Posterior cingulate gyrus (tissue), 11 donors: Measurements from ENCODE around the gene COL16A1.
A peak's percentile ranks its signal among the peaks of the same experiment; 100 is the strongest.

Source experiments
- DNase-seq, 10 donors: peaks; one replicate each; pipeline versions ENCODE4 v3.0.0 to v3.0.0-alpha.2; 2020 to 2021; ENCODE audit warnings: mixed read lengths in 3 of 10
- intact Hi-C: fragments of 100-400 bp; cut with DNase I; formaldehyde crosslinking; loops from one replicate; pipeline ENCODE4 v1.15.1; 2023

Gene COL16A1

GRCh38 chr1:31690921-31691320 lies 12.9 kb downstream of the COL16A1 start:
- intact Hi-C loops = no loop called here
- DNase-seq = no peak

GRCh38 chr1:31689854-31690253 lies 14.0 kb downstream of the COL16A1 start:
- no peak for DNase-seq
- intact Hi-C loops = no loop called here

- intact Hi-C loops = no loop called here
- DNase-seq = no peak
These were observed 14.4 kb downstream of the COL16A1 start for GRCh38 chr1:31689379-31689778.

GRCh38 chr1:31688233-31688918 lies 15.4 kb downstream of the COL16A1 start:
- intact Hi-C loops = no loop called here

GRCh38 chr1:31687601-31688000 lies 16.2 kb downstream of the COL16A1 start:
- no peak for DNase-seq
- intact Hi-C loops = no loop called here

More at GRCh38 chr1:31688233-31688918, 15.4 kb downstream of the COL16A1 start:
- no peak for DNase-seq

GRCh38 chr1:31685795-31686194 lies 18.0 kb downstream of the COL16A1 start:
- intact Hi-C loops = no loop called here
- DNase-seq = no peak

GRCh38 chr1:31683997-31684396 lies 19.8 kb downstream of the COL16A1 start:
- no peak for DNase-seq
- intact Hi-C loops = no loop called here

- no peak for DNase-seq
- intact Hi-C loops = no loop called here
These were observed 22.4 kb downstream of the COL16A1 start for GRCh38 chr1:31681415-31681814.

GRCh38 chr1:31679676-31680230 lies 24.1 kb downstream of the COL16A1 start:
- intact Hi-C loops = loop anchor here (2.0 kb wide), 1 partner anchor 49 kb away; no protein-coding TSS in a partner anchor
- DNase-seq = no peak

GRCh38 chr1:31679091-31679490 lies 24.7 kb downstream of the COL16A1 start:
- intact Hi-C loops = loop anchor here (2.0 kb wide), 1 partner anchor 48 kb away; no protein-coding TSS in a partner anchor
- no peak for DNase-seq

- intact Hi-C loops = loop anchor here (2.0 kb wide), 1 partner anchor 48 kb away; no protein-coding TSS in a partner anchor
These were observed 25.1 kb downstream of the COL16A1 start for GRCh38 chr1:31678681-31679080.

GRCh38 chr1:31677949-31678348 lies 25.9 kb downstream of the COL16A1 start:
- no peak for DNase-seq
- intact Hi-C loops = loop anchor here (2.0 kb wide), 1 partner anchor 47 kb away; no protein-coding TSS in a partner anchor

More at GRCh38 chr1:31678681-31679080, 25.1 kb downstream of the COL16A1 start:
- no peak for DNase-seq

- intact Hi-C loops = no loop called here
- no peak for DNase-seq
These were observed 26.4 kb downstream of the COL16A1 start for GRCh38 chr1:31677401-31677800.

GRCh38 chr1:31675756-31676155 lies 28.1 kb downstream of the COL16A1 start:
- no peak for DNase-seq
- intact Hi-C loops = no loop called here

GRCh38 chr1:31675161-31675560 lies 28.7 kb downstream of the COL16A1 start:
- intact Hi-C loops = no loop called here
- DNase-seq = no peak

- intact Hi-C loops = no loop called here
- peak in 2 of 10 donors; percentile 67 to 71 for DNase-seq
These were observed 29.2 kb downstream of the COL16A1 start for GRCh38 chr1:31674626-31675025.

- intact Hi-C loops = no loop called here
- no peak for DNase-seq
These were observed 30.4 kb downstream of the COL16A1 start for GRCh38 chr1:31673433-31673832.

GRCh38 chr1:31672986-31673385 lies 30.8 kb downstream of the COL16A1 start:
- intact Hi-C loops = no loop called here
- DNase-seq = peak in 8 of 10 donors; percentile 61 to 94 (median 66)

GRCh38 chr1:31671561-31672201 lies 32.1 kb downstream of the COL16A1 start:
- DNase-seq = no peak
- intact Hi-C loops = no loop called here

GRCh38 chr1:31671147-31671546 lies 32.7 kb downstream of the COL16A1 start:
- intact Hi-C loops = no loop called here
- DNase-seq = peak in 3 of 10 donors; percentile 59 to 71 (median 67)

- intact Hi-C loops = no loop called here
- peak in 1 of 10 donors; percentile 72 for DNase-seq
These were observed 33.2 kb downstream of the COL16A1 start for GRCh38 chr1:31670593-31670964.
